Peyer's patch (tissue), 4 donors: ENCODE measurements around the gene TFF1. TPM values are rescaled to one million over a fixed set of nuclear protein-coding genes. Genes with fewer than 3 reads are reported as not detected.

Experiments
- DNase-seq, 3 donors: peaks; one replicate each; pipeline ENCODE4 v3.0.0-alpha.2; 2017 to 2019
- H3K27ac ChIP-seq, 4 donors: fragments of 200-600 bp; sonication (generic); one replicate each; pipeline ENCODE4 v1.5.1; 2016 to 2019
- H3K27me3 ChIP-seq, 2 donors: fragments of 200-600 bp; sonication (generic); one replicate each; pipeline ENCODE4 v1.5.1; 2019
- H3K36me3 ChIP-seq, 3 donors: fragments of 200-600 bp; sonication (generic); one replicate each; pipeline ENCODE4 v1.5.1; 2016 to 2019
- H3K4me1 ChIP-seq, 4 donors: fragments of 200-600 bp; sonication (generic); one replicate each; pipeline ENCODE4 v1.5.1; 2016 to 2019
- H3K4me3 ChIP-seq, 4 donors: fragments of 200-600 bp; sonication (generic); 1 replicate in 3 of 4; 2 replicates in 1 of 4; pipeline ENCODE4 v1.5.1; 2016 to 2019; ENCODE audit warnings: mild to moderate bottlenecking in 1 of 4
- H3K9me3 ChIP-seq, 4 donors: fragments of 200-600 bp; sonication (generic); one replicate each; pipeline ENCODE4 v1.5.1; 2016 to 2019; ENCODE audit warnings: mild to moderate bottlenecking in 1 of 4
- CTCF ChIP-seq, 6 experiments: fragments of 450-650 bp in 4 of 6; fragments of 200-600 bp in 2 of 6; sonication (generic) in 1 of 6; IDR thresholded peaks; one replicate each; pipeline ENCODE4 v1.5.1; 2017 to 2019; ENCODE audit warnings: antibody characterized with exemption in 6 of 6, mild to moderate bottlenecking in 3 of 6, moderate library complexity in 1 of 6
- POLR2A ChIP-seq, 2 donors: fragments of 450-650 bp; IDR thresholded peaks; one replicate each; pipeline ENCODE4 v1.5.1; 2017; ENCODE audit warnings: antibody characterized with exemption in 2 of 2, mild to moderate bottlenecking in 2 of 2, moderate library complexity in 2 of 2
- total RNA-seq, 4 donors: library from RNA; depleted of rRNA; stranded (reverse); fragments of >200 nt; gene quantifications; one replicate each; pipeline ENCODE4 v1.1.0, GENCODE V29; 2016

Gene TFF1
- total RNA-seq, 4 donors from 2014 or later, result 32.4 to 136 (median 103) TPM; not detected in 1

- no peak for TF ChIP-seq CTCF (IDR thresholded peaks at IDR 0.05)
- no peak for TF ChIP-seq POLR2A (IDR thresholded peaks at IDR 0.05)
- Histone ChIP-seq H3K4me3 (no peak overlapping the region), H3K9me3 (peaks cover 0 to 4% (median 0%) of the 10 kb centered on the region in 4 donors), H3K4me1 (peaks cover 0 to 16% (median 4%) of the 10 kb centered on the region in 4 donors), H3K27ac (peak overlapping the region in 2 of 4 donors; percentile 57 to 77), H3K27me3 (no peaks in the 10 kb centered on the region), H3K36me3 (no peaks in the 10 kb centered on the region)
- DNase-seq, result peak in 2 of 3 donors; percentile 58 to 78
These were observed 18.7 kb upstream of the TFF1 start for GRCh38 chr21:42384989-42385388.

GRCh38 chr21:42384156-42384945, 18.0 kb upstream of the TFF1 start:
- H3K36me3 ChIP-seq, result no peaks in the 10 kb centered on the region
- peak in 1 of 3 donors; percentile 41 for DNase-seq
- no peak for TF ChIP-seq POLR2A (IDR thresholded peaks at IDR 0.05)
- TF ChIP-seq CTCF (IDR thresholded peaks at IDR 0.05), result peak in 3 of 6 experiments; percentile 9 to 22 (median 15)
- H3K27me3 ChIP-seq, result no peaks in the 10 kb centered on the region
- H3K4me3 ChIP-seq, result no peak overlapping the region
- peak overlapping the region in 2 of 4 donors; percentile 57 to 77 for H3K27ac ChIP-seq
- peaks cover 0 to 4% (median 0%) of the 10 kb centered on the region in 4 donors for H3K9me3 ChIP-seq
- peaks cover 0 to 16% (median 4%) of the 10 kb centered on the region in 4 donors for H3K4me1 ChIP-seq

- H3K4me1 ChIP-seq, result peaks cover 0 to 16% (median 4%) of the 10 kb centered on the region in 4 donors
- DNase-seq, result peak in 1 of 3 donors; percentile 47
- H3K27me3 ChIP-seq, result no peaks in the 10 kb centered on the region
- no peak for TF ChIP-seq CTCF (IDR thresholded peaks at IDR 0.05)
- TF ChIP-seq POLR2A (IDR thresholded peaks at IDR 0.05), result no peak
- no peak overlapping the region for H3K4me3 ChIP-seq
- peaks cover 0 to 4% (median 0%) of the 10 kb centered on the region in 4 donors for H3K9me3 ChIP-seq
- H3K36me3 ChIP-seq, result no peaks in the 10 kb centered on the region
- H3K27ac ChIP-seq, result peak overlapping the region in 1 of 4 donors; percentile 77
These were observed 17.0 kb upstream of the TFF1 start for GRCh38 chr21:42383331-42383730.

GRCh38 chr21:42382915-42383314, 16.6 kb upstream of the TFF1 start:
- TF ChIP-seq POLR2A (IDR thresholded peaks at IDR 0.05) (no peak), CTCF (IDR thresholded peaks at IDR 0.05) (no peak)
- DNase-seq, result no peak
- Histone ChIP-seq H3K27me3 (no peaks in the 10 kb centered on the region), H3K36me3 (no peaks in the 10 kb centered on the region), H3K9me3 (peaks cover 0 to 4% (median 0%) of the 10 kb centered on the region in 4 donors), H3K4me3 (no peak overlapping the region), H3K4me1 (peaks cover 0 to 16% (median 4%) of the 10 kb centered on the region in 4 donors), H3K27ac (no peak overlapping the region)

- H3K4me1 ChIP-seq, result peaks cover 0 to 15% (median 4%) of the 10 kb centered on the region in 4 donors
- H3K27me3 ChIP-seq, result no peaks in the 10 kb centered on the region
- no peaks in the 10 kb centered on the region for H3K36me3 ChIP-seq
- peak in 5 of 6 experiments; percentile 30 to 99 (median 85) for TF ChIP-seq CTCF (IDR thresholded peaks at IDR 0.05)
- no peak for TF ChIP-seq POLR2A (IDR thresholded peaks at IDR 0.05)
- no peak overlapping the region for H3K27ac ChIP-seq
- no peak overlapping the region for H3K4me3 ChIP-seq
- peaks cover 0 to 4% (median 0%) of the 10 kb centered on the region in 4 donors for H3K9me3 ChIP-seq
- DNase-seq, result peak in 2 of 3 donors; percentile 75 to 78
These were observed 15.1 kb upstream of the TFF1 start for GRCh38 chr21:42381347-42381984.
